HepG2 (cell line): Measurements from ENCODE around the gene MLLT10. TPM values are rescaled to one million over a fixed set of nuclear protein-coding genes. Genes with fewer than 3 reads are reported as not detected.

Experiments
- IKZF1 ChIP-seq: fragments of 450-650 bp; IDR thresholded peaks from 2 replicates; pipeline ENCODE4 v1.7.1; 2016
- MLXIP ChIP-seq: sonication (generic); formaldehyde crosslinking; IDR thresholded peaks from 2 replicates; pipeline ENCODE4 v1.9.0; 2021; ENCODE audit warnings: missing genetic modification reagents, borderline replicate concordance
- SIX4 ChIP-seq: sonication (generic); formaldehyde crosslinking; IDR thresholded peaks from 2 replicates; pipeline ENCODE4 v1.4.0; 2020; ENCODE audit warnings: missing genetic modification reagents
- SNAPC4 ChIP-seq: sonication (generic); formaldehyde crosslinking; IDR thresholded peaks from 2 replicates; pipeline ENCODE4 v1.4.0; 2020; ENCODE audit warnings: mild to moderate bottlenecking, missing genetic modification reagents
- ZBTB46 ChIP-seq: sonication (generic); formaldehyde crosslinking; IDR thresholded peaks from 2 replicates; pipeline ENCODE4 v1.4.0; 2020; ENCODE audit warnings: mild to moderate bottlenecking, missing genetic modification reagents, borderline replicate concordance
- ZNF326 ChIP-seq: sonication (generic); formaldehyde crosslinking; IDR thresholded peaks from 2 replicates; pipeline ENCODE4 v1.4.0; 2020; ENCODE audit warnings: missing genetic modification reagents, borderline replicate concordance
- ZNF749 ChIP-seq: sonication (generic); formaldehyde crosslinking; IDR thresholded peaks from 2 replicates; pipeline ENCODE4 v1.8.0; 2022; ENCODE audit warnings: mild to moderate bottlenecking, missing genetic modification reagents, moderate library complexity, borderline replicate concordance
- ZNF773 ChIP-seq: sonication (generic); formaldehyde crosslinking; IDR thresholded peaks from 2 replicates; pipeline ENCODE4 v1.4.0; 2020; ENCODE audit warnings: missing genetic modification reagents, borderline replicate concordance
- polyA plus RNA-seq, 8 experiments: library from polyadenylated mRNA; depleted of rRNA in 3 of 8; stranded (reverse) in 7 of 8; unstranded in 1 of 8; fragments of >200 nt; fragmentation: Illumina TruSeq in 4 of 8; extraction: Trizol in 4 of 8; gene quantifications; 2 replicates each; pipeline versions ENCODE4 v1.2.1 to v1.2.3, GENCODE V29; 2011 to 2016; ENCODE audit warnings: low read depth in 4 of 8, missing spikeins in 1 of 8, mixed read lengths in 1 of 8; ENCODE audit not compliant: insufficient read depth in 1 of 8
- total RNA-seq, 5 experiments: library from RNA; depleted of rRNA; stranded (reverse); fragments of >200 nt; fragmentation: Illumina TruSeq; extraction: Trizol; gene quantifications; 2 replicates each; pipeline ENCODE4 v1.2.3, GENCODE V29; 2016; ENCODE audit warnings: low read depth in 1 of 5
- TF ChIP-seq, protein P1 (sequence below): sonication (generic); formaldehyde crosslinking; IDR thresholded peaks from 2 replicates; pipeline ENCODE4 v1.4.0; 2020; ENCODE audit warnings: missing genetic modification reagents, mild to moderate bottlenecking, borderline replicate concordance
- TF ChIP-seq, protein P2 (sequence below): sonication (generic); formaldehyde crosslinking; IDR thresholded peaks from 2 replicates; pipeline ENCODE4 v1.8.1; 2023; ENCODE audit warnings: mild to moderate bottlenecking, inconsistent platforms, moderate library complexity, missing genetic modification reagents, borderline replicate concordance
- TF ChIP-seq, protein P3 (sequence below): sonication (generic); formaldehyde crosslinking; IDR thresholded peaks from 2 replicates; pipeline ENCODE4 v1.4.0; 2020; ENCODE audit warnings: missing genetic modification reagents

MLLT10 gene
- total and polyA plus RNA-seq, 2 of the 13 experiments (the other 11 are each of a cell fraction or from before 2014, with no cell fraction given): 51.3 to 84.1 TPM

- TF ChIP-seq SNAPC4 (CRISPR knock-in tag): no peak
- TF ChIP-seq ZNF749 (CRISPR knock-in tag): no peak
- TF ChIP-seq IKZF1: no peak
- no peak for TF ChIP-seq ZBTB46 (CRISPR knock-in tag)
- TF ChIP-seq, protein P1, sequence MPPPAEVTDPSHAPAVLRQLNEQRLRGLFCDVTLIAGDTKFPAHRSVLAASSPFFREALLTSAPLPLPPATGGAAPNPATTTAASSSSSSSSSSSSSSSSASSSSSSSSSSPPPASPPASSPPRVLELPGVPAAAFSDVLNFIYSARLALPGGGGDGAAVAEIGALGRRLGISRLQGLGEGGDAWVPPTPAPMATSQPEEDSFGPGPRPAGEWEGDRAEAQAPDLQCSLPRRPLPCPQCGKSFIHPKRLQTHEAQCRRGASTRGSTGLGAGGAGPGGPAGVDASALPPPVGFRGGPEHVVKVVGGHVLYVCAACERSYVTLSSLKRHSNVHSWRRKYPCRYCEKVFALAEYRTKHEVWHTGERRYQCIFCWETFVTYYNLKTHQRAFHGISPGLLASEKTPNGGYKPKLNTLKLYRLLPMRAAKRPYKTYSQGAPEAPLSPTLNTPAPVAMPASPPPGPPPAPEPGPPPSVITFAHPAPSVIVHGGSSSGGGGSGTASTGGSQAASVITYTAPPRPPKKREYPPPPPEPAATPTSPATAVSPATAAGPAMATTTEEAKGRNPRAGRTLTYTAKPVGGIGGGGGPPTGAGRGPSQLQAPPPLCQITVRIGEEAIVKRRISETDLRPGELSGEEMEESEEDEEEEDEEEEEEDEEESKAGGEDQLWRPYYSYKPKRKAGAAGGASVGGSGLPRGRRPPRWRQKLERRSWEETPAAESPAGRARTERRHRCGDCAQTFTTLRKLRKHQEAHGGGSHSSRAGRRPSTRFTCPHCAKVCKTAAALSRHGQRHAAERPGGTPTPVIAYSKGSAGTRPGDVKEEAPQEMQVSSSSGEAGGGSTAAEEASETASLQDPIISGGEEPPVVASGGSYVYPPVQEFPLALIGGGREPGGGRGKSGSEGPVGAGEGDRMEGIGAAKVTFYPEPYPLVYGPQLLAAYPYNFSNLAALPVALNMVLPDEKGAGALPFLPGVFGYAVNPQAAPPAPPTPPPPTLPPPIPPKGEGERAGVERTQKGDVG (CRISPR knock-in tag): no peak
- TF ChIP-seq, protein P2, sequence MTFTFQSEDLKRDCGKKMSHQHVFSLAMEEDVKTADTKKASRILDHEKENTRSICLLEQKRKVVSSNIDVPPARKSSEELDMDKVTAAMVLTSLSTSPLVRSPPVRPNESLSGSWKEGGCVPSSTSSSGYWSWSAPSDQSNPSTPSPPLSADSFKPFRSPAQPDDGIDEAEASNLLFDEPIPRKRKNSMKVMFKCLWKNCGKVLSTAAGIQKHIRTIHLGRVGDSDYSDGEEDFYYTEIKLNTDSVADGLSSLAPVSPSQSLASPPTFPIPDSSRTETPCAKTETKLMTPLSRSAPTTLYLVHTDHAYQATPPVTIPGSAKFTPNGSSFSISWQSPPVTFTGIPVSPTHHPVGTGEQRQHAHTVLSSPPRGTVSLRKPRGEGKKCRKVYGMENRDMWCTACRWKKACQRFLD: no peak
- TF ChIP-seq ZNF326 (CRISPR knock-in tag): no peak
- no peak for TF ChIP-seq MLXIP (CRISPR knock-in tag)
- no peak for TF ChIP-seq SIX4
- TF ChIP-seq, protein P3, sequence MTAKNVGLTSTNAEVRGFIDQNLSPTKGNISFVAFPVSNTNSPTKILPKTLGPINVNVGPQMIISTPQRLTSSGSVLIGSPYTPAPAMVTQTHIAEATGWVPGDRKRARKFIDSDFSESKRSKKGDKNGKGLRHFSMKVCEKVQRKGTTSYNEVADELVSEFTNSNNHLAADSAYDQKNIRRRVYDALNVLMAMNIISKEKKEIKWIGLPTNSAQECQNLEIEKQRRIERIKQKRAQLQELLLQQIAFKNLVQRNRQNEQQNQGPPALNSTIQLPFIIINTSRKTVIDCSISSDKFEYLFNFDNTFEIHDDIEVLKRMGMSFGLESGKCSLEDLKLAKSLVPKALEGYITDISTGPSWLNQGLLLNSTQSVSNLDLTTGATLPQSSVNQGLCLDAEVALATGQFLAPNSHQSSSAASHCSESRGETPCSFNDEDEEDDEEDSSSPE (CRISPR knock-in tag): peak; percentile 3; the same call in 1 of the 2 replicates
- TF ChIP-seq ZNF773: no peak
Observed at GRCh38 chr10:21526188-21526859, 7.7 kb upstream of the MLLT10 start (continued).
